Hepatocyte (in vitro differentiated cells): Measurements from ENCODE around the gene GUCY2F.

Source experiments
- EZH2 ChIP-seq: fragments of 200-600 bp; sonication (generic); IDR thresholded peaks from 2 replicates; pipeline ENCODE4 v1.6.1; 2016; ENCODE audit warnings: antibody characterized with exemption, mild to moderate bottlenecking, borderline replicate concordance
- TF ChIP-seq, protein P1 (sequence below): fragments of 200-600 bp; sonication (generic); IDR thresholded peaks from 2 replicates; pipeline ENCODE4 v1.5.1; 2016; ENCODE audit warnings: antibody characterized with exemption, mild to moderate bottlenecking; ENCODE audit not compliant: poor library complexity

GRCh38 chrX:109398833-109399232, 83.1 kb downstream of the GUCY2F start:
- TF ChIP-seq, protein P1, sequence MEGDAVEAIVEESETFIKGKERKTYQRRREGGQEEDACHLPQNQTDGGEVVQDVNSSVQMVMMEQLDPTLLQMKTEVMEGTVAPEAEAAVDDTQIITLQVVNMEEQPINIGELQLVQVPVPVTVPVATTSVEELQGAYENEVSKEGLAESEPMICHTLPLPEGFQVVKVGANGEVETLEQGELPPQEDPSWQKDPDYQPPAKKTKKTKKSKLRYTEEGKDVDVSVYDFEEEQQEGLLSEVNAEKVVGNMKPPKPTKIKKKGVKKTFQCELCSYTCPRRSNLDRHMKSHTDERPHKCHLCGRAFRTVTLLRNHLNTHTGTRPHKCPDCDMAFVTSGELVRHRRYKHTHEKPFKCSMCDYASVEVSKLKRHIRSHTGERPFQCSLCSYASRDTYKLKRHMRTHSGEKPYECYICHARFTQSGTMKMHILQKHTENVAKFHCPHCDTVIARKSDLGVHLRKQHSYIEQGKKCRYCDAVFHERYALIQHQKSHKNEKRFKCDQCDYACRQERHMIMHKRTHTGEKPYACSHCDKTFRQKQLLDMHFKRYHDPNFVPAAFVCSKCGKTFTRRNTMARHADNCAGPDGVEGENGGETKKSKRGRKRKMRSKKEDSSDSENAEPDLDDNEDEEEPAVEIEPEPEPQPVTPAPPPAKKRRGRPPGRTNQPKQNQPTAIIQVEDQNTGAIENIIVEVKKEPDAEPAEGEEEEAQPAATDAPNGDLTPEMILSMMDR: no peak
- TF ChIP-seq EZH2: no peak
